Heart right ventricle (tissue), 16 donors: ENCODE measurements around the gene DNAJC5G. TPM values are rescaled to one million over a fixed set of nuclear protein-coding genes. Genes with fewer than 3 reads are reported as not detected.
A peak's percentile ranks its signal among the peaks of the same experiment; 100 is the strongest.

Source experiments
- ATAC-seq, 8 donors: fragments of 200-7000 bp; cut with Tn5 transposase; one replicate each; pipeline ENCODE4 v1.9.1; 2020; ENCODE audit warnings: mild to moderate bottlenecking in 8 of 8, moderate library complexity in 8 of 8, moderate number of reproducible peaks in 1 of 8
- DNase-seq, 2 donors: peaks; one replicate each; pipeline ENCODE4 v3.0.0-alpha.2; 2020
- H3K27ac ChIP-seq, 10 donors: fragments of 200-600 bp; sonication (generic) in 2 of 10; one replicate each; pipeline versions ENCODE4 v1.5.0 to v1.8.0; 2020 to 2022; ENCODE audit warnings: mild to moderate bottlenecking in 3 of 10
- H3K27me3 ChIP-seq, 7 donors: fragments of 200-600 bp; one replicate each; pipeline ENCODE4 v1.8.0; 2021 to 2022; ENCODE audit warnings: mild to moderate bottlenecking in 2 of 7
- H3K36me3 ChIP-seq, 9 donors: fragments of 200-600 bp; sonication (generic) in 1 of 9; one replicate each; pipeline versions ENCODE4 v1.5.0 to v1.8.0; 2020 to 2022; ENCODE audit warnings: mild to moderate bottlenecking in 2 of 9
- H3K4me1 ChIP-seq, 9 donors: fragments of 200-600 bp; sonication (generic) in 1 of 9; one replicate each; pipeline versions ENCODE4 v1.5.0 to v1.8.0; 2020 to 2022; ENCODE audit warnings: mild to moderate bottlenecking in 4 of 9
- H3K4me3 ChIP-seq, 10 donors: fragments of 200-600 bp; sonication (generic) in 2 of 10; one replicate each; pipeline versions ENCODE4 v1.5.0 to v1.8.0; 2020 to 2022; ENCODE audit warnings: mild to moderate bottlenecking in 7 of 10, moderate library complexity in 2 of 10
- H3K9me3 ChIP-seq, 11 donors: fragments of 200-600 bp in 10 of 11; sonication (generic) in 2 of 11; one replicate each; pipeline versions ENCODE4 v1.5.0 to v1.8.0; 2013 to 2022; ENCODE audit warnings: mild to moderate bottlenecking in 2 of 11, control low read depth in 1 of 11, moderate library complexity in 1 of 11
- CTCF ChIP-seq, 9 donors: fragments of 200-600 bp; sonication (generic) in 2 of 9; IDR thresholded peaks; one replicate each; pipeline versions ENCODE4 v1.5.0 to v1.8.0; 2021 to 2022; ENCODE audit warnings: antibody characterized with exemption in 9 of 9, mild to moderate bottlenecking in 5 of 9, moderate library complexity in 1 of 9
- WGBS, 2 donors: extraction: QIAGEN DNeasy Blood & Tissue Kit; methylation state at CpG; one replicate each; pipeline ENCODE4 v1.1.7; 2013; ENCODE audit warnings: inconsistent platforms in 1 of 2; 5-methylcytosine and 5-hydroxymethylcytosine counted together
- intact Hi-C, 10 donors: fragments of 100-400 bp; cut with DNase I; formaldehyde crosslinking; loops; one replicate each; pipeline versions ENCODE4 v1.11.1 to v1.14.2; 2022
- polyA plus RNA-seq, 2 donors: library from polyadenylated mRNA; stranded (reverse); fragments of 200-250 nt; gene quantifications; one replicate each; pipeline ENCODE4 v1.2.3, GENCODE V29; 2013
- total RNA-seq, 10 donors: library from RNA; stranded (reverse); fragmentation: NEBNext Ultra II Directional in 3 of 10; extraction: Animal tissue kit (Norgen Biotek cat#: 25700) in 3 of 10; gene quantifications; one replicate each; pipeline versions ENCODE4 v1.2.1 to v1.2.4, GENCODE V29; 2021 to 2023
- donor health status: Arrhythmogenic right ventricular cardiomyopathy.
- donor health status: ischemic (EF 13 %, LVEDD 7.1; RV severe dilation, severe dysfunction).
- donor health status: healthy with polysubstance abuse.
- donor health status: DM: no; HTN: yes; CAD: no.
- donor health status: DM: no; HTN: no; CAD: no.
- donor health status: ischemic (EF 25% LVEDD 6.9; RV normal size, moderate dysfunction).
- donor health status: ischemic (EF 25% LVEDD 5.7; RV mildly dilated, moderate dysfunction).
- donor health status: healthy.
- donor health status: DM: yes; HTN: yes; CAD: no.
- donor health status: Ischemic cardiomyopathy.
- donor health status: ischemic (EF 35%, LVEDD 5.7; RV mildly dilated, moderate dysfunction).
- donor health status: nonischemic (EF 11% LVEDD 7.7; RV severe dilation, severe dysfunction).
- donor health status: DM: yes; HTN: yes; CAD: no.
- donor health status: PGD.
- donor health status: ischemic (EF 29% LVEDD 5.4; RV normal size, mild dysfunction).
- donor health status: nonischemic (EF 23%, LVEDD 6.1; RV moderate dilation, normal function).

DNAJC5G gene
- total and polyA plus RNA-seq, 12 donors: 0.19 to 6.0 (median 1.6) TPM

- 47 to 60% methylated on average over 12 of the region's 12 CpGs for WGBS, 2 donors
- no peak overlapping the region for H3K27ac ChIP-seq
- no peak overlapping the region for H3K4me3 ChIP-seq
- ATAC-seq (no peak), DNase-seq (no peak)
- peaks cover 0 to 40% (median 20%) of the 10 kb centered on the region in 7 donors for H3K27me3 ChIP-seq
- H3K9me3 ChIP-seq: no peaks in the 10 kb centered on the region
- H3K4me1 ChIP-seq: peaks cover 0 to 20% (median 8%) of the 10 kb centered on the region in 9 donors
- intact Hi-C loops: loop anchor here in 2 of 10 donors (5.0 kb wide), 2 partner anchors 33 to 48 kb away; partner anchors contain the start of gene TRIM54 (in 1 of the 2)
- H3K36me3 ChIP-seq: peaks cover 0 to 4% (median 0%) of the 10 kb centered on the region in 9 donors
- TF ChIP-seq CTCF (IDR thresholded peaks at IDR 0.05): no peak
Measured at GRCh38 chr2:27249159-27249890, 25.9 kb upstream of the DNAJC5G start.

- DNase-seq (peak; percentile 45 to 64), ATAC-seq (peak; percentile 71 to 87 (median 79))
- no peaks in the 10 kb centered on the region for H3K36me3 ChIP-seq
- intact Hi-C loops: loop anchor here in 7 of 10 donors (1.0 to 10.0 kb wide), 7 partner anchors 31 to 55 kb away; partner anchors contain the start of genes TRIM54 (in 2 of the 7) and UCN (in 1 of the 7)
- peak overlapping the region in 1 of 10 donors; percentile 10 for H3K4me3 ChIP-seq
- no peaks in the 10 kb centered on the region for H3K9me3 ChIP-seq
- peaks cover 0 to 43% (median 22%) of the 10 kb centered on the region in 7 donors for H3K27me3 ChIP-seq
- TF ChIP-seq CTCF (IDR thresholded peaks at IDR 0.05): peak; percentile 40 to 81 (median 75)
- 16 to 18% methylated on average over 22 of the region's 22 CpGs for WGBS, 2 donors
- peaks cover 0 to 20% (median 9%) of the 10 kb centered on the region in 9 donors for H3K4me1 ChIP-seq
- no peak overlapping the region for H3K27ac ChIP-seq
Measured at GRCh38 chr2:27249891-27250651, 25.2 kb upstream of the DNAJC5G start.

- whole genome bisulfite sequencing, 2 donors: 49 to 60% methylated on average over 13 of the region's 13 CpGs
- intact Hi-C loops: loop anchor here in 6 of 10 donors (1.0 to 10.0 kb wide), 6 partner anchors 30 to 54 kb away; partner anchors contain the start of genes TRIM54 (in 1 of the 6) and UCN (in 1 of the 6)
Measured at GRCh38 chr2:27250652-27251379, 24.4 kb upstream of the DNAJC5G start.

More at GRCh38 chr2:27250652-27251379, 24.4 kb upstream of the DNAJC5G start:
- no peaks in the 10 kb centered on the region for H3K9me3 ChIP-seq
- peaks cover 0 to 20% (median 8%) of the 10 kb centered on the region in 9 donors for H3K4me1 ChIP-seq
- no peak overlapping the region for H3K27ac ChIP-seq
- peak in 2 of 8 donors; percentile 6 to 9 for ATAC-seq
- TF ChIP-seq CTCF (IDR thresholded peaks at IDR 0.05): no peak
- no peak overlapping the region for H3K4me3 ChIP-seq
- H3K36me3 ChIP-seq: no peaks in the 10 kb centered on the region
- DNase-seq: no peak
- H3K27me3 ChIP-seq: peaks cover 0 to 45% (median 25%) of the 10 kb centered on the region in 7 donors
